Activated CD8-positive, alpha-beta memory T cell treated with anti-CD3 and anti-CD28 coated beads for 36 hours (primary cell): Measurements from ENCODE around the gene PAX1. TPM values are rescaled to one million over a fixed set of nuclear protein-coding genes. Genes with fewer than 3 reads are reported as not detected.

ENCODE experiments used
- CTCF ChIA-PET: fragments of 350-600 bp; sonication (Branson Sonifier 250); formaldehyde crosslinking; loops from one replicate; lab custom pipeline; 2021; ENCODE audit warnings: antibody characterized with exemption; lab: Charles Lee
- POLR2A ChIA-PET: fragments of 350-600 bp; sonication (Branson Sonifier 250); formaldehyde crosslinking; loops from one replicate; lab custom pipeline; 2021; ENCODE audit warnings: antibody characterized with exemption; lab: Charles Lee
- total RNA-seq, 2 experiments: library from RNA; stranded (reverse); gene quantifications; one replicate each; pipeline ENCODE4 v1.2.3, GENCODE V29; 2021

Gene PAX1
- total RNA-seq, 2 experiments from 2014 or later, result not detected

DNA sequence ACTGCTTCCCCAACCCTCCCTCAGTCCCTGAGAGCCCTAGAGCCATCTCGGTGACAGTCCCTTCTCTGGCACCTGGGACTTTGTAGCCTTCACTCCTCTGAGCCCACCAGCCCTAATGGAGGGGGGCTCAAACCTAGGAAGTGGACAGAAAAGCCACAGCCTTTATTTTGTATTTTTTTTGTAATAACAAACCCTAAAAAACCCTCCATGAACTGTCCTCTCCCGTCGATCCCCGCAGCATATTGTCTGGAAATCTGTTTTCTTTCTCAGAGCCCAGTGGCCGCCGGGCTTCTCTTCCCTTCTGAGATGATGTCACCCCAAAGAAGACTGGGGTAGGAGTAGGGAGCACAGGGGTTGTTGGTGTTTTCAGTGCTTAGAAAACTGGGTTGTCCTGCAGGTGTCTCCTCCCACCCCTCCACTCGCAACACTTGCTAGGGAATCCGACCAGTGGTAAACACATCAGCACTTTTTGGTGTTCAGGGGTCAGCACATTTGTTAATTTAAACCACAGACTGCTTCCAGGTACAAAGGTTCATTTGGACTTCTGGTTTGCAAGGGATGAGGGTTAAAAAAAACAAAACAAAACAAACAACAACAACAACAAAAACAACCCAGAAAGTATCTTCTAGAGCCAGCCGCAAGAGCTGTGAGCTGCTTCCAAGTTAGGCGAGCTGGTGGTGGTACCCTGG lies 9.9 kb downstream of the PAX1 start:
- CTCF ChIA-PET, result no interaction called here
- POLR2A ChIA-PET, result no interaction called here

DNA sequence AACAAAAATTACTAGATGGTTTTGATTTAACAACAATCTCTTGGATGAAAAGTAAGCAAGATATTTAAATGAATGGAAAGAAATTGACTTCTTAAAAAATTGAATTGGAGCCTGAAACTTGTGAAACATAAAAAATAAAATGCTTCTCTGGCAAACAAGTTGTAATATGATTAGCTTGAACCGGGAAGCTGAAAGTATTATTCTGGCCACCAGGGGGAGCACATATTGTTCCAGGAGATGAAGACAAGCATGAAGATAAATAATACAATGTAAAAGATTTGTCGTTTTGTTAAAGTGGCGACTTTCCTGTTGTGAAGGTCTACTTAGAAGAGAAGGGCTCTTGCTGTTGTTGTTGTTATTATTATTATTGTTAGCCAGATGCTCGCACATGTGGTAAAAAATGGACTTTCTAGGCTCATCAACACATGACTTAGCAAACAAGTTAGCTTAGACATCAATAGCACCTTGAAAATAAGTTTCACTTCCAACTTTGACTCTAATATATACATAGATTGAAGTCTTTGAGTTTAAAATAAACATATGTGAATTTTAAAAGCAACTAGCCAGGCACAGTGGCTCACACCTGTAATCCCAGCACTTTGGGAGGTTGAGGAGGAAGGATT lies 14.2 kb downstream of the PAX1 start:
- POLR2A ChIA-PET, result no interaction called here
- CTCF ChIA-PET, result interaction anchor here (0.6 to 1.5 kb wide), 3 partner anchors 9 to 1255 kb away, joined by 3 to 5 read pairs (median 4); no protein-coding TSS in a partner anchor

DNA sequence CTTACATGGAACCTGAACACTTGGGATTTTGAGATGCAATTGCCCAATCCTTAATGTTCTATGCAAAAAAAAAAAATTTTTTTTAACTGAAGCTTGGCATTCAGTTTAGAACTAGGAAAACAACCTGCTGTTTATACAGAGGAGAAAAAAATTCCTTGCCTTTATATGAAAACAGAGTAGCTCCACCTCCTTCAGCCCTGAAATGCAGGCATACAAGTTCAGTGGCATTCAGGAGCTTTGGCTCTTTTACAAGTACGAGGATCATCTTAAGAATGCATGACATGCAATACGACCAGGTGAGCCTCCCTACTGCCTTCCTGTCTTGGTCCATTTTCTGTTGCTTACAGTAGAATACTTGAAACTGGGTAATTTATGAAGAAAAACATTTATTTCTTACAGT lies 20.4 kb downstream of the PAX1 start:
- POLR2A ChIA-PET, result no interaction called here
- CTCF ChIA-PET, result no interaction called here

DNA sequence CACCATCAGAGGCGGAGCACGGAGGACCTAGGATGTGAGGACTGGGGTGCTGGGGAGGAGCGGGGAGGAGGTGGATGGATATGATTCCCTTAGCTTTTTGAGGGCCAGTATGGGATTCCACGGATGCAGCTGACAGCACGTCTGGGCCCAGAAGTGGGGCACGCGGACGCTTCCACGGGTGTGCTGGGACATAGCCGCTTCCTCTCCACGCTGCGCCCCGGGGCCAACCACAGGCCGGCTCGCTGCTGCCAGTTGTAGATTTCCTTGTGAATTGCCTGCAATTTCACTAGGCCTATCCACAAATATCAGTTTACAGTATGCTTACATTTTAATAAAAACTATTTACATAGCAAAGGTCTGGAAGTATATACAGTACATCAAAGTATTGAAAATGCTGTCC lies 23.9 kb downstream of the PAX1 start:
- POLR2A ChIA-PET, result no interaction called here
- CTCF ChIA-PET, result no interaction called here

DNA sequence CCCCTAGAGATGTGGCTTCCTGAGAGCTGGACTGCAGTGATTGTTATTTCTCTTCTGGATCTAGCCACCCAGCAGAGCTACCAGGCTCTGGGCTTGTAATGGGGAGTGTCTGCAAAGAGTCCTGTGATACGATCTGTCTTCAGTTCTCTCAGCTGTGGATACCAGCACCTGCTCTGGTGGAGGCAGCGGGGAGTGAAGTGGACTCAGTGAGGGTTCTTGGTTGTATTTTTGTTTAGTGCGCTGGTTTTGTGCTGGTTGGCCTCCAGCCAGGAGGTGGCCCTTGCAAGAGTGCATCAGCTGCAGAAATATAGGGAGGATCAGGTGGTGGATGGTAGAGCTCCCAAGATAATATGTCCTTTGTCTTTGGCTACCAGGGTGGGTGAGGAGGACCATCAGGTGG lies 33.7 kb downstream of the PAX1 start:
- ChIA-PET CTCF (no interaction called here), POLR2A (no interaction called here)

DNA sequence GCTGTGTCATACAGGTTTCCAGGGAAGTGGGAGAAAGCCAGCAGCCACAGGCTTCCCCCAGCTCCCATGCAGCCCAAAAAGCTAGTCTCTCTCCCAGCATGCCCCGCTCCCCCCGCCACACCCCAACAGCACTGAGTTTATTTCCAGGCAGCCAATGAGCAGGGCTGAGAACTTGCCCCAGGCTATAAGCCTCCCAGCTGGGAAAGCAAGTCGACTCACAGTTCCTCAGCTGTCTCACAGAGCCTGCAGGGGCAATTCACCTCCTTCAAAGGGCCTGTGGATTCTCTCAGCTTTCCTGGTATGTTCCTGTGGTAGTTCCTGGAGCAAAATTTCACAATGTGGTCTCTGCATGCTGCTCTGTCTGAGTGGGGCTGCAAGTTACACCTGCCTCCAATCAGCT lies 34.2 kb downstream of the PAX1 start:
- ChIA-PET POLR2A (no interaction called here), CTCF (no interaction called here)

DNA sequence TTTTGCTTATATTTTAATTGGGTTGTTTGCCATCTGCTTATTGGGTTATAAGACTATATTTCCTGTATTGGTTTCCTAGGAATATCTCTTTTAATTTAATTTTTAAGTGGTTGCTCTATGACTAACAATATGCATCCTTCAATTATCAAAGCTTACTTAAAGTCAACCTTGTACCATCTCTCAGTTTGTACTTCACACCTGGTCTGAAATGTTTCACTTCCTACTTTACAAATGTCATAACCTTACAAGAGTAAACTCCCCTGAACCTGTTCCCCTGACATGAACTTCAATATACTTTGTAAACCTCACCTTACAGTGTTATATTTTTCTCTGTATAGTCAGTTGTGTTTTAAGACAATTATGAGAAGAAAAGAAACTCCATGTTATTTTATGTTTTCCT lies 35.8 kb downstream of the PAX1 start:
- ChIA-PET CTCF (no interaction called here), POLR2A (no interaction called here)

DNA sequence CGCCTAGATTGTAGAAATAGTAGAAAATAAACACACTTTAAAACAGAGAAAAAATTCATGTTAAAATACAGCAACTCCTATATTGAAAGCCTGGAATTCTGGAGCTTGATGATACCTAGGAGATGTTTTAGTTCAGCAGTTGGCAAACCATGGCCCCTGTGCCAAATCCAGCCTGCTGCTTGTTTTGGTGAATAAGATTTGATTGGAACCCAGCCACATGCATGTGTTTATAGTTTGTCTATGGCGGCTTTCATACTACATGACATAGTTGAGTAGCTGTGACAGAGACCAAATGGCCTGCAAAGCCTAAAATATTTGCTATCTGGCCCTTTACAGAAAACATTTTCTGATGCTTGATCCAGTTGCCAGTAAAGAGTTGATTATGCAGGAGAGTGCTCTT lies 57.2 kb downstream of the PAX1 start:
- POLR2A ChIA-PET, result no interaction called here
- CTCF ChIA-PET, result no interaction called here

DNA sequence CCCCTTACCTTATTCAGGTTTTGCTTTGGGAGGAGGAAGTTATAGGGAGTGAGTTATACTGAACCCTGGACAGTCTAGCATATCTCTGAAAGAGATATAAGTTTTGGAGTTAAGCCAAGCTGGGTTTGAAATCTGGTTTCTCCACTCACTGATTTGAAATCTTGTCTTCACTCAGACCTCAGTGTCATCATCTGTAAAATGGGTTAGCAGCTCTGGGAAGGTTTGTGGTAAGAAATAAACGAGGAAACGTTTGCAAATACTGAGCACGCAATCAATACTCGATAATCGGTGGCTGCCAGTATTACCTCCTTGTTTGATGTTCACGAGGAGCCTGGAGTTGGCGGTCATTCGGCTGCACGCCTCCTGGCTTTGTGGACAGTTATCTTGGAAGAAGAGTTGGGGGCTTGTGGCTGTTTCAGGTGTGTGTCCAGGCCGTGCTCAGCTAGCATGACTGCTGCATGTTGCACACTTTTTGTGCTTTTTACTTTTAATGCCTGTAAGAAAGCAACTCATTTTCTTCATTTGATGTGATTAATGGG lies 61.8 kb downstream of the PAX1 start:
- CTCF ChIA-PET, result no interaction called here
- POLR2A ChIA-PET, result no interaction called here

DNA sequence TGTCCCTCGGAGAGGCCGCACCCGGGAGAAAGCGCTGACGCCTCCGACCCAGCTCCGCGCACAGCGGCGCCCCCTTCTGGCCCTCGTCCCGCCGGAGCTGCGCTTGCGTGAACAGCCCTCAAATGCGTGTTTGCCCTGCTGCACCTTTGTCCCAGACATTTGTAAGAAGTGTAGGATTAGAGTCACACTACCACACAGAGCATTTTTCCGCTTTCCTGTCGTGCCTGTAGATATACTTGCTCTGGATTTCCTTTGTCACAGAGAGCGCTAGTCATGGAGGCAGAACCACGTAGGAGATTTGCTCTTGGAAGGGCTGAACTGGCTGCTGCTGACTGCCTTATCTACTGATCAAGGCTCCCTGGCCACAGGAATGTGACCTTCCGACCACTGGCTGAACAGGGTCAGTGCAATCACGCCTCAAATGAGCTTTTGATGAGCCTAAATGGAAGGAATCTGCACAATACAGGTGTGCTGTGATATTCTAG lies 62.3 kb downstream of the PAX1 start:
- ChIA-PET POLR2A (no interaction called here), CTCF (no interaction called here)

Other genes starting within 250 kb of the PAX1 start
- gene NKX2-2, start 191.6 kb upstream of the PAX1 start, total RNA-seq, result not detected